PFSK-1 (cell line): ENCODE measurements around the gene WDR64.

ENCODE experiments used
- POLR2AphosphoS5 ChIP-seq: IDR thresholded peaks from 2 replicates; pipeline ENCODE4 v1.6.1; 2012; ENCODE audit warnings: low read depth, mild to moderate bottlenecking, control low read depth, low read length, moderate library complexity
- TF ChIP-seq, protein P1 (sequence below), 2 experiments: IDR thresholded peaks; 2 replicates each; pipeline versions ENCODE4 v1.6.1 to v1.8.0; 2011 to 2012; ENCODE audit warnings: low read depth in 2 of 2, low read length in 2 of 2, control low read depth in 1 of 2, inconsistent platforms in 1 of 2, mild to moderate bottlenecking in 1 of 2, moderate library complexity in 1 of 2; ENCODE audit not compliant: insufficient read depth in 1 of 2

- TF ChIP-seq, protein P1, sequence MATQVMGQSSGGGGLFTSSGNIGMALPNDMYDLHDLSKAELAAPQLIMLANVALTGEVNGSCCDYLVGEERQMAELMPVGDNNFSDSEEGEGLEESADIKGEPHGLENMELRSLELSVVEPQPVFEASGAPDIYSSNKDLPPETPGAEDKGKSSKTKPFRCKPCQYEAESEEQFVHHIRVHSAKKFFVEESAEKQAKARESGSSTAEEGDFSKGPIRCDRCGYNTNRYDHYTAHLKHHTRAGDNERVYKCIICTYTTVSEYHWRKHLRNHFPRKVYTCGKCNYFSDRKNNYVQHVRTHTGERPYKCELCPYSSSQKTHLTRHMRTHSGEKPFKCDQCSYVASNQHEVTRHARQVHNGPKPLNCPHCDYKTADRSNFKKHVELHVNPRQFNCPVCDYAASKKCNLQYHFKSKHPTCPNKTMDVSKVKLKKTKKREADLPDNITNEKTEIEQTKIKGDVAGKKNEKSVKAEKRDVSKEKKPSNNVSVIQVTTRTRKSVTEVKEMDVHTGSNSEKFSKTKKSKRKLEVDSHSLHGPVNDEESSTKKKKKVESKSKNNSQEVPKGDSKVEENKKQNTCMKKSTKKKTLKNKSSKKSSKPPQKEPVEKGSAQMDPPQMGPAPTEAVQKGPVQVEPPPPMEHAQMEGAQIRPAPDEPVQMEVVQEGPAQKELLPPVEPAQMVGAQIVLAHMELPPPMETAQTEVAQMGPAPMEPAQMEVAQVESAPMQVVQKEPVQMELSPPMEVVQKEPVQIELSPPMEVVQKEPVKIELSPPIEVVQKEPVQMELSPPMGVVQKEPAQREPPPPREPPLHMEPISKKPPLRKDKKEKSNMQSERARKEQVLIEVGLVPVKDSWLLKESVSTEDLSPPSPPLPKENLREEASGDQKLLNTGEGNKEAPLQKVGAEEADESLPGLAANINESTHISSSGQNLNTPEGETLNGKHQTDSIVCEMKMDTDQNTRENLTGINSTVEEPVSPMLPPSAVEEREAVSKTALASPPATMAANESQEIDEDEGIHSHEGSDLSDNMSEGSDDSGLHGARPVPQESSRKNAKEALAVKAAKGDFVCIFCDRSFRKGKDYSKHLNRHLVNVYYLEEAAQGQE (IDR thresholded peaks at IDR 0.05; ENCODE audit: insufficient read depth in 1 of 2, low read depth in 2 of 2, low read length in 2 of 2) = no peak
- no peak for TF ChIP-seq POLR2AphosphoS5
Measured at GRCh38 chr1:241724741-241725356, 72.8 kb downstream of the WDR64 start.
